NAMALWA (cell line): ENCODE measurements around the gene C5orf52.
A peak's percentile ranks its signal among the peaks of the same experiment; 100 is the strongest.
"Not testable (repeated sequence)": the region's sequence is repeated elsewhere in the genome, so short reads cannot be mapped to it uniquely, and the experiment has no call there.

Experiments
- DNase-seq: peaks from one replicate; pipeline ENCODE4 v3.0.0-alpha.2; 2015; ENCODE audit warnings: low spot score

Gene C5orf52

GRCh38 chr5:157677931-157678330 is 6.6 kb downstream of the C5orf52 start:
- DNase-seq = no peak

DNA sequence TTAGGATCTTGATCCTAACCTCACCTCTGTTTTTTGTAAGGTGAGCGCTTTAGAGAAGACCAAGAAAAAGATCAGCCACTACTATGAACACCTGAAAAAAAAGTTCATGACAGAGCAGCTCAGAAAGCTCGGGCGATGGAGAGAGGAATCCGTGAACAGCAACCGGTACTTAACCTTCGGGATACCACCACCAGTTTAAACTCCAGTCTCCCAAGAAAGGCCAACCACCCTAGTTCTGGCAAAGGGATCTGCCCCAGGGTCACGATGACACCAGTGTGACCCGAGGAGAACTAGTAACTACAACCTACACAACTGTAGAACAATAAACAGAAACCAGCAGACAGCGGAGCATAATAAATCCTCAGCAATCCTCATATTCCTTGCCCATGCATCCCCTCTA is 8.5 kb downstream of the C5orf52 start:
- DNase-seq = no peak

GRCh38 chr5:157680239-157680638 is 8.9 kb downstream of the C5orf52 start:
- no peak for DNase-seq

DNA sequence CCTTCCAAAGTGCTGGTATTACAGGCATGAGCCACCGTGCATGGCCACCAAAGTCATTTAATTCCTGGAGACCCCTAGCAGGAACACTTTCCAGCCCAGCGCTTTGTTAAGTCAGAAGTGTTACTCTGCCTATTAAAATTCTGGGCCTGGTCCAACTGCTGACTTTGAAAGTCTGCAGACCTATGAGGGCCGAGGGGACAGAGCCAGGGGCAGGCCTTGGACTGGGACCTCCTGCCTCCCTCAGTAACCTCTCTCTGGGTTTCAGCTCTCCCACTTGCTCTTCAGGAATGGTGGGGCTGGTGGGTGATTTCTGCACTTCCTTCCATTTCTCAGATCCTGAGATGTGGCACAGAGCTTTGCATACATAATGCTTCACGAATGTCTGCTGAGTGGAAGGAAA is 9.7 kb downstream of the C5orf52 start:
- no peak for DNase-seq

GRCh38 chr5:157682257-157682656 is 10.9 kb downstream of the C5orf52 start:
- no peak for DNase-seq

DNA sequence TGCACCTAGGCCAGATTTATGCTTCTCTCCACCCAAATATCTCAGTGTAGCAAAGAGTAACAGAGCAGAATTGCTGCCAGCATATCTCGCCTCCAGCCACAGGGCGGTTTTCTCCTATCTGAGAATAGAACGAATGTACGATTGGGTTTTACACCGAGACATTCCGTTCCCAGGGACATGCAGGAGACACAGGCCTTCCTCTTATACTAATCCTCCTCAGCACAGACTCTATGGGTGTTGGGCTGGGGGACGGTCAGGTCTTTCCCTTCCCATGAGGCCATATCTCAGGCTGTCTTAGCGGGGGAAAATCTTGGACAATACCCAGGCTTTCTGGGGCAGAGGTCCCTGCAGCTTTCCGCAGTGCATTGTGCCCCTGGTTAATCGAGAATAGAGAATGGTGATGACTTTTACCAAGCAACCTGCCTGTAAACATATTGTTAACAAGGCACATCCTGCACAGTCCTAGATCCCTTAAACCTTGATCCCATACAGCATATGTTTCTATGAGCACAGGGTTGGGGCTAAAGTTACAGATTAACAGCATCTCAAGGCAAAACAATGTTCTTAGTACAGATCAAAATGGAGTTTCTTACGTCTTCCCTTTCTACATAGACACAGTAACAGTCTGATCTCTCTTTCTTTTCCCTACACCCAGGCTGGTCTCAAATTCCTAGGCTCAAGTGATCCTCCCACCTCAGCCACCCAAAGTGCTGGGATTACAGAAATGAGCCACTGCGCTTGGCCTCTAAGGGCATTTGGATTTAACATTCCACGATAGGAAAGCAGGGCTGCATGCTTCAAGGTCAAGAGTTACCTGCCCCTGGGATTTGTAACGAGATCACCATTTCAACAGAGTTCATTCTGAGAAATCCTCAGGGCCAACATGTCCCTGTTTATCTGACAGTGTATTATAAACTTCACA is 15.2 kb downstream of the C5orf52 start:
- DNase-seq = not testable (repeated sequence)

- no peak for DNase-seq
These were observed 15.8 kb downstream of the C5orf52 start for GRCh38 chr5:157687198-157687554.

DNA sequence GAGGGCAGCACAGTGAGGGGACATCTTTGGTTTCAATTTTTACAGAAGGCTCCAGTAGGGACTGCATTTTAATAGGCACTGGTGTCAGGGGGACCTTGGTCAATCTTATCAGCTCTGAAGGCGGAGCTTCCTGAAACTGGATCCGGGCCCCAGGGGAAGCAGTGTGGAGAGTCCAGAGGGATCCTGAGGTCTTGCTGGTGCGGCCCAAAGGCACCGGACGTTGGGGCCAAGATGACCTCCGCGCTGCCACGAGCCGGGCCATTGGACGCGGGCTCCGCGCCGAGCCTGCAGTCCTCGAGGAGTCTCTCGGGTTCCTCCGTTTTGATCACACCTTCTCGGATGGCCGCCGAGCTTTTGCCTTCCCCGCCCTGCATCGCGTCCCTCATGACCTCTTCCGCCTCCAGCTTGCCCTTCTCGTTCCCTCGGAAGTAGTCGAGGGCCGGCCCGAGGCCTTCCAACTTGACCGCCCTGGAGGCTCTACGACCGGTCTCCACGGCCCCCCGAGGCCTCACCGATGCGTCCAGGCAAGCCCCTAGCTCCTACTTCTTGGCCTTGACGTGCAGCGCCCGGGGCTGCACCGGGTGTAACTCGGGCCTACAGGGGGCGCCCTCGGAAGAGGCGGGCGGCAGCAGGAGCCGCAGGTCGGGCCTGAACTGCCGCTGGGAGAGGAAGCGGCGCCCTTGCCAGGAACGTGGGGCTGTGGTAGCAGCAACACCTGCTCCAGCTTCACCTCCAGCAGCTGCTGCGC is 18.8 kb downstream of the C5orf52 start:
- no peak for DNase-seq

GRCh38 chr5:157690690-157691433 is 19.5 kb downstream of the C5orf52 start:
- DNase-seq = no peak

- DNase-seq = not testable (repeated sequence)
These were observed 22.5 kb downstream of the C5orf52 start for GRCh38 chr5:157693816-157694215.

GRCh38 chr5:157696154-157696553 is 24.8 kb downstream of the C5orf52 start:
- not testable (repeated sequence) for DNase-seq

DNA sequence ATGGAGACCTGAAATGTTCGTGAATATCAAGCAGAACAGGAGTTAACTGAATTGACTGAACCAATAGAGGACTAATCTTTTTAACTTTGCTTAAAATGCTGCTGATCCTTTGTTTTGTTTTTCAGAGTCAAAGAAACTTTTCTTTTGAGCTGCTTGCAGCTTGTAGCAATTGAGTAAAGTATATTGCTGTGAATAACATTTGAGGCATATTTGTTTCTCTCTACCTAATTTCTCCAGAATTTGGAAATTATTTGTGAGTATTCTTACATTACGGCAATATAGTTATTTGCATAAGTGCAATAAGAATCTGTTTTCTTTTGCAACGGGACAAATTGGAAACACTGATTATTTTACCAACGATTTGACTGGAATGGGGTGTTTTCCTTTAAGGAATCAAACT is 27.3 kb downstream of the C5orf52 start:
- DNase-seq = peak; percentile 42

- no peak for DNase-seq
These were observed 32.4 kb downstream of the C5orf52 start for GRCh38 chr5:157703736-157704135.

GRCh38 chr5:157708866-157709265 is 37.5 kb downstream of the C5orf52 start:
- DNase-seq = no peak

- DNase-seq = no peak
These were observed 38.0 kb downstream of the C5orf52 start for GRCh38 chr5:157709346-157709745.

GRCh38 chr5:157710431-157710830 is 39.1 kb downstream of the C5orf52 start:
- no peak for DNase-seq

- no peak for DNase-seq
These were observed 39.5 kb downstream of the C5orf52 start for GRCh38 chr5:157710882-157711281.

DNA sequence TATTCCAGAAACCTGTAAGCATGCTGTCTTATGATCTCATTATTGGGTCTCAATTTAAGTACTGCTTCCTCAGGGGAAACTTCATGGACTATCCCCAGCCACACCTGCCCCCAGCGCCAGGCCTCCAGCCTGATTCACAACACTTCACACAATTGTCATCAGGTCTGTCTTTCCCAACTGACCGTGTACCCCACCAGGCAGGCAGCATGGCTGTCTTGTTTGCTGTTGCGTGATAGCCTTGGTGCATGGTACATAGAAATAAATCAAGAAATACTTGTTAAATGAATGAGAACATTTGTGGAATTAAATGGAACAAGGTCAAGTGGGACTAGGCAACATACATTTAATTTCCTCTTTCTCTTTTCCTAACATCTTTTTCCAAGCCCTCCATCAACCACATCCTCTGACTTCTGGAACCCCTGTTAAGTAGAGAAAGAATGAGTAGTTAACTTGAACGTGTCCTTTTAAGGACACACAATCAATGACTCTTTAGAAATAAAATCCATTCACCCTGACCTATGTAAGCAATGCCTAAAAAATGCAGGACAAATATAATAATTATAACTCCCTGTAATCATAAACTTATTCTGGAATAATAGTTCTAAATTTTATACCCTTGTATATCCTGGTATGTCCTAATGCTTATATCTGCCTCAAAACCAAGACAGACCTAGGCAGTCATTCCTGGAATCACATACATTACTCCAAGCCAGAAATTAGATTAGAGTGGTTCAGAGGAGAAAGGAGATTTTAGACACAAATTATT is 42.7 kb downstream of the C5orf52 start:
- no peak for DNase-seq

DNA sequence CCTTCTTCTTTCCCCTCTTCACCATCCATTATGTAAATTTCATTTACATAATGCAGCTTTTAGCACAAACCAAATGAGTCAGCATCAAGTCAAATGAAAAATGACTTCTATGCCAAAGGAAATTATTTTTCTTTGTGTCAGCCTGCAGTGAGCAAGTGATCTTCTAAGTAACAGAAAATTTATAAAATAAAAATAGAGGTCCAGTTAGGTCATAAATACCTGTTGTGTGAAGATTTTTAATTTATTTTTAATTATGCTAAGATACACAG is 43.2 kb downstream of the C5orf52 start:
- DNase-seq = no peak

GRCh38 chr5:157718519-157718918 is 47.2 kb downstream of the C5orf52 start:
- DNase-seq = peak; percentile 84

DNA sequence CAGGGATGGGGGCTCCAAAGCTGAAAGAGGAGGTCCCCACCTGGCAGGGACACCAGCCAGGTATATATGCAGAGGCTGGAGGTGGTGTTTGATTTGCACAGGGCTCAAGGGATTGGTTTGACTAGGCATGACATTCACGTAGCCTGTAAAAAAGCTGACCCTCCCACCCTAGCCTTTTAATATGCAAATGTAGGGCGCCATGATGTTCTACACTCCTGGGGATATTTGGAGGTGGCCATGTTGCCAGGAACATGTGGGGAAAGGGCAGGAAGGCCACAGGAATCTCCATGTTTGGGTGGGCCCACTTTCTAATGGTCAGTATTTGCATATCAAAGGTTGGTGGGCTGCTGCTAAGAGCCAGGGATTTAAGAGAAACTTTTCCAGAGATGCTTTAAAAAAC is 47.9 kb downstream of the C5orf52 start:
- no peak for DNase-seq

DNA sequence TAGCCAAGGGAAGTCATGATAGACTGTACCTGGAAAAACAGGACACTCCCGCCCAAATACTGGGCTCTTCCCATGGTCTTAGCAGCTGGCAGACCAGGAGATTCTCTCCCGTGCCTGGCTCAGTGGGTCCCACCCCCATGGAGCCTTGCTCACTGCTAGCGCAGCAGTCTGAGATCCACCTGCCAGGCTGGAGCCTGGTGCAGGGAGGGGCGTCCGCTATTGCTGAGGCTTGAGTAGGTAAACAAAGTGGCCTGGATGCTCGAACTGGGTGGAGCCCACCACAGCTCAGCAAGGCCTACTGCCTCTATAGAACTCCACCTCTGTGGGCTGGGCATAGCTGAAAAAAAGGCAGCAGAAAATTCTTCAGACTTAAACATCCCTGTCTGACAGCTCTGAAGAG is 49.8 kb downstream of the C5orf52 start:
- DNase-seq = no peak
